HG03196 (cell line): Measurements from ENCODE around the gene ANO8.
A peak's percentile ranks its signal among the peaks of the same experiment; 100 is the strongest.
"Not testable (repeated sequence)": the region's sequence is repeated elsewhere in the genome, so short reads cannot be mapped to it uniquely, and the experiment has no call there.

Source experiments
- ATAC-seq: cut with Tn5 transposase; IDR thresholded peaks from one replicate; pipeline ENCODE4 v1.9.1; 2021; ENCODE audit not compliant: unreplicated experiment

ANO8 gene

GRCh38 chr19:17311455-17312188, 23.0 kb downstream of the ANO8 start:
- ATAC-seq: no peak

- no peak for ATAC-seq
These were observed 24.6 kb downstream of the ANO8 start for GRCh38 chr19:17309965-17310461.

GRCh38 chr19:17309198-17309964, 25.3 kb downstream of the ANO8 start, which contains the start of gene DDA1:
Gene DDA1, plus strand, starts transcription at chr19:17309563. Its CDS starts 92 bp downstream, at chr19:17309655.
- ATAC-seq: peak; percentile 41

GRCh38 chr19:17307876-17308377, 26.7 kb downstream of the ANO8 start:
- no peak for ATAC-seq

- ATAC-seq: peak; percentile 3
These were observed 28.4 kb downstream of the ANO8 start for GRCh38 chr19:17306285-17306714.

GRCh38 chr19:17305517-17306284, 29.0 kb downstream of the ANO8 start, which contains the start of gene MRPL34:
Gene MRPL34, plus strand, starts transcription at chr19:17305872. Its CDS starts 21 bp downstream, at chr19:17305893.
- ATAC-seq: peak; percentile 70

GRCh38 chr19:17305216-17305516, 29.5 kb downstream of the ANO8 start:
- no peak for ATAC-seq

GRCh38 chr19:17304386-17305215, 30.1 kb downstream of the ANO8 start:
- no peak for ATAC-seq

GRCh38 chr19:17303940-17304267, 30.8 kb downstream of the ANO8 start:
- ATAC-seq: no peak

GRCh38 chr19:17303167-17303939, 31.3 kb downstream of the ANO8 start, which contains the start of gene ABHD8:
Gene ABHD8, minus strand, starts transcription at chr19:17303425. Its CDS starts 1,809 bp downstream, at chr19:17301616.
- peak; percentile 44 for ATAC-seq

GRCh38 chr19:17302391-17303166, 32.1 kb downstream of the ANO8 start:
- ATAC-seq: no peak

- no peak for ATAC-seq
These were observed 33.5 kb downstream of the ANO8 start for GRCh38 chr19:17300992-17301619.

GRCh38 chr19:17296976-17297375, 37.7 kb downstream of the ANO8 start:
- ATAC-seq: no peak

GRCh38 chr19:17296273-17296672, 38.4 kb downstream of the ANO8 start:
- no peak for ATAC-seq

GRCh38 chr19:17295551-17295950, 39.1 kb downstream of the ANO8 start:
- not testable (repeated sequence) for ATAC-seq

GRCh38 chr19:17294051-17294891, 40.4 kb downstream of the ANO8 start:
- no peak for ATAC-seq

- no peak for ATAC-seq
These were observed 41.0 kb downstream of the ANO8 start for GRCh38 chr19:17293605-17294004.
